Stimulated activated CD8-positive, alpha-beta memory T cell treated with anti-CD3 and anti-CD28 coated beads, Interleukin-7, amount 100 ng/mL, for 24 hours (primary cell): ENCODE measurements around the gene PRR35.

ENCODE experiments used
- DNase-seq: peaks from one replicate; pipeline ENCODE4 v3.0.0-alpha.2; 2020; ENCODE audit warnings: low read depth

The PRR35 gene

GRCh38 chr16:549544-550263, 10.5 kb upstream of the PRR35 start:
- no peak for DNase-seq

GRCh38 chr16:551210-551609, 9.0 kb upstream of the PRR35 start:
- DNase-seq, result no peak

GRCh38 chr16:552171-552570, 8.0 kb upstream of the PRR35 start:
- DNase-seq, result no peak

GRCh38 chr16:553601-554296, 6.4 kb upstream of the PRR35 start:
- DNase-seq, result no peak

- DNase-seq, result no peak
Measured at GRCh38 chr16:554297-554621, 5.9 kb upstream of the PRR35 start.

- no peak for DNase-seq
Measured at GRCh38 chr16:554640-555365, 5.4 kb upstream of the PRR35 start.

GRCh38 chr16:555528-556473, 4.4 kb upstream of the PRR35 start:
- no peak for DNase-seq

- DNase-seq, result no peak
Measured at GRCh38 chr16:556474-557173, 3.6 kb upstream of the PRR35 start.

- no peak for DNase-seq
Measured at GRCh38 chr16:557463-558297, 2.5 kb upstream of the PRR35 start.

GRCh38 chr16:558298-559020, 1.7 kb upstream of the PRR35 start:
- DNase-seq, result no peak

- no peak for DNase-seq
Measured at GRCh38 chr16:559021-559380, 1.2 kb upstream of the PRR35 start.

- DNase-seq, result no peak
Measured at GRCh38 chr16:559411-560203, 587 bp upstream of the PRR35 start.

- no peak for DNase-seq
Measured at GRCh38 chr16:560701-561412, 663 bp downstream of the PRR35 start.

- no peak for DNase-seq
Measured at GRCh38 chr16:561413-561794, 1.2 kb downstream of the PRR35 start.

- DNase-seq, result no peak
Measured at GRCh38 chr16:561957-562938, 2.1 kb downstream of the PRR35 start.

GRCh38 chr16:563072-563644, 3.0 kb downstream of the PRR35 start:
- DNase-seq, result no peak
